Medulla oblongata (tissue), 1 donor: Measurements from ENCODE around the gene SYNE1.
A peak's percentile ranks its signal among the peaks of the same experiment; 100 is the strongest.

Experiments used
- DNase-seq: peaks from one replicate; pipeline ENCODE4 v3.0.0-alpha.2; 2015; ENCODE audit errors: extremely low spot score

Gene SYNE1

DNA sequence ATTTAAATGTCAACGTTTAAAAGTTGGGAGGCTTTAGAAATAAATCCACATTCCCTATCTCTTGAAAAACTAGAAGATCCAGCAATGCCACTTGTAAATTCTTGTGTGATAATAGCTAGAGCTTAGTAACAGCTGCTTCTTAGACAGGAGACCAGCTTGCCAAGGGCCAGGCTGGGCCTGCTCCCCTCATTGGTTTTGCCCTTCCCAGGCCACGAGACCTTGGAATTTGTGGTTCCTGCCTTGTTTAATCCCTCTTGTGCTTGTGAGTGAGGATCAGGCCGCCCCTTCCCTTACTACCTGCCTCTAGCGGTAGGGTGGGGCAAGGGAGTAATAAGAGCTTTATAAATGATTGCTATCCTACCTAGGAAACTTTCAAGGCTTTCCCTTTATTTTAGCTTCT is 363.5 kb downstream of the SYNE1 start:
- DNase-seq: no peak

DNA sequence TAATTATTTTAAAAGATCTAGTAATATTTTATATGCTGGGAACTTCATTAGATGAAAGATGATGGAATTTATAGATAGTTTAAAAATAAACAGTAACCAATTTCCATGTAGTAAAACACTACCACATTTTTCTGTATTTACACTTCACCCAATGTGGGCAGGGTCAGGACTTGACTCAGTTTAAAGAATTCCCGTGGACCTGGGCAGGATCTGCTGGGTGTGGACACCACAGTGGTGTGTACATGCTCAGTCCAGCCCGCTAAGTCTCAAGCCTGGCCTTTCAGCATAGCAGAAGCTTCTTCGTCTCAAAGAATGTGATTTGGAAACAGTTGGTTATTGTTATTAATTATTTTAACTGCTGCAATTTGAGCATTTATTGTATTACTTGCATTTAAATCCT is 364.2 kb downstream of the SYNE1 start:
- DNase-seq: no peak

DNA sequence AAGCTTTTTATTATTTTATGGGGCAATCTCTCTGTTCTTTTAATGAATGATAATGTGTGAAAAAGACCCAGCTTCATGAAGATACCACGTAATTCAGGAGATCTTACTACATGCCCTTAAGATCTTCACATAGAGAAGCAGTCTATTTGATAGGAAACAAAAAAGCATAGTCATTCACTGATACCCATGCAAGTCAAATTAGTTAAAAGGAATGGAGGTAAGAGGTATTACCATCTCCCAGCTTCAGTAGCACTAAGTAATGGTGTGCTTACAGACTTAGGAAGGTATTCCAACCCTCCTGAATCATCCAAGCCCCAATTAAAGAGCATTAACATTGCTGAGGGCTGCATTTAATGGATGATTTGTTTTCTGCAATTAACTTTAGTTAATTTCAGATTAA is 364.7 kb downstream of the SYNE1 start:
- no peak for DNase-seq

DNA sequence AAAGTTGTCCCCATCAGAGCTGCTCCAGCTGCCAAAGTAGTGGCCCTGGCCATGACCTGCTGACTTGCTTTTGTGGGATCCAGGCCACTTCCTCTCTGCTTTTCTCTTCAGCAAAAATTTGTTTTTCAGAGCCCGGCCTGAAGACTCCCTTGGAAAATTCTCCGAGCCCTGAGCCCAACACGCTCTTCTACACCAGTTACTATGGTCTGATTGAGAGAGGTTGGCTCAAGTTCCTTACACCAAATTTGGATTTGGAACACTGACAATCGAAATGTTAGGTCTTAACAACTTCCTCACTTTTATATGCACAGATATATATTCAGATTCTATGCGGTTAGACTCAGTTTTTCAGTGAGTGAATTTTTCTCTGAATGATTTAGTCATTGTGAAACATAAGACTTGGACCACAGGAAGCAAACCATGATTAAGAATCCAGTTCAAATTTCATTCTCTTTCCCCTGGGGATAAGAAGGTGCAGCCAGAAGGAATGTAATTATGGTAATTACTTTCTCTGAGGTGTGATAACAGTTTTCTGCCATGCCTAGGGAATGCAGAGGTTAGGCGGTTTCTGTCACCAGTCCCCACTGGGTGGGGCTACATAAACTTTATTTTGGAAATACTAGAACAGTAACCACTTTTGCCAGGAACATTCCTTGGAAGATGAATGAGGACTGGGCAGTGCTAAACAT is 365.2 kb downstream of the SYNE1 start:
- DNase-seq: no peak

DNA sequence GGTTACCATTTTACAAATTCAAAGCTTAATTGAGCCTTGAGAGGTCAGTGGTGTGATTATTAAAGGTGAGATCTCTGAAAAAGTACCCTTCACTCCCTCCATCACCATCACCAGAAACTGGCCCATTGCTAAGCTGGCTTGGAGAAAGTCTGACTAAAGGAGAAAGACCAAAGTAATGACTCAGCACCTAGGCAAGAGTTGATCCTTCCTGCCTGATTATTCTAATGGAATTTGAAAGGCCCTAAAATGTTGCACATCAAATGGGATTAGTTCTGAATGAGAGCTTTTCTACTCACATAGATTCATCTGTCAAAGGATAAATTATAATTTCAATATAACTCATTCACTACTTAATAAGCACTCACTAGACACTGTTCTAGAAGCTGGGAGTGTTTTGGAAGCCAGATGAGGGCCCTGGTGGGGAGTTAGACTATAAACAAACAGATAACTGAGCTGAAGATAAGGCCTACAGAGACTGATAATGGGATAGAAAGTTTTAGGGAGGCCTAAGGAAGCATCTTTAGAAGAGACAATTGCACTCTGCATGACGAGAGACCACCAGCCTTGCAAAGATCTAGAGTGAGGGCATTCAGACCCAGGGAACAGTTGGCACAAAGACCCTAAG is 366.7 kb downstream of the SYNE1 start:
- no peak for DNase-seq

DNA sequence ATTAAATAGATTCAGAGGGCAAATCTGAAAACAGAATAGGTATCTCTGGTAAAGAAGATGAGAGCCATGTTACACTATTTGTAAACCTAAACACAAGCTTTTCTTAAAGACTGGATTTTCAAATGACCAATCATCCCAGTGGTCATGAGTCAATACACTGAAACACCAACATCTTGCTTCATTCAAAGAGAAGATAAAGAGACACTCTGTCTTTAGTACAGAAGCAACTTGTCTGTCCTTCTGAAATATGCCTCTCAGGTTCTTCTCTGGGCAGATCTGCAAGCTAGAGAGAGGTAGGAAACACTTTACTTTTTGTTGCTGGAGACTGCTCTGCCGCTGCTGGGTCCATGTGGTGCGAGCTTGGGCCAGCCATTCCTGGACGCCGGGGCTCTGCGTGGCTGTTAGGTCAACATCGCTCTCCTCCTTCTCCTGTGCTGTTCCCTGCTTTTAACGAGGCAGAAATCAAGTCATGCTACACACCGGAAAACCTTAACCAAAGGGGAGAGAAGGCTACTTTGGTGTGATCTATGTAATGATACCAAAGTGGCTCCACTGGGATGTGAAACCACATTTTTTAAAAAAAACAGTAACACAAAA is 368.2 kb downstream of the SYNE1 start:
- peak; percentile 23 for DNase-seq

DNA sequence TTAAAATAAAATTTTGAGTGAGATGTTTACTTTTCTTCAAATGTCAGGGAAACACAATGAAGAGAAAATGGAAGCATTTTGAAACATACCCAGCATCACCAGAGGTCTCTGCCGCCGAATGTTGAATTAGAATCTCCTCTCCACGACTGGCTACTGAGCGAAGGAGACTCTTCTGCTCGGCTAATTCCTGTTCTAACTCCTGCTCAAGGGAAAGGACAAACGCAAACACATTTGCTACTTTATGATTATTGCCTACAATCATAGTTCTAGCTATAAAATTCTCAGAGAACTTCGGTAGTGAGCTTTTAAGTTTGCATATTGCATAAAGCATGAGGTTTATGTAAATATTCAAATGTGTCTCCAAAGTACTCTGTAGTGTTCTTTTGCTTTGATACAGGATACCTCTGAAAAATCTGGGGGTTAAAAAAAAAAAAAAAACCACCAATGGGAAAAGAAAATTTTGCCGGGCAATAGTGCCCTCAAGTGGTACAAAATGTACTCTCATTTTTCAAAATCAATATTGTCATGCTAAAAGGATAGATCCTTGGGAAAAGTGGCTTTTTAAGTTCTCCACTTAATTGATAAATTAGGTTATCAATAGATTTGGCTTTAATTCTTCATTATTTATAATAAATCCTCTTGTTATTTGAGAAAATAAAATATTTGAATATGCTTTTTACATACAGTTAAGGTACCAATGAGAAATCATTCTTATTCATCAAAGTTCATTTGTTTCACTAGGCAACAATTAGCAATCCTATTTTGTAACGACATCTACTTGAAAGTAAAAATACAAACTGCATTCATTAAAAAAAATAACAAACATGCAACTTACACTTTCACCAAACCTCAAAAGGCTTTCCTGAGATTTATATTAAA is 369.0 kb downstream of the SYNE1 start:
- no peak for DNase-seq

DNA sequence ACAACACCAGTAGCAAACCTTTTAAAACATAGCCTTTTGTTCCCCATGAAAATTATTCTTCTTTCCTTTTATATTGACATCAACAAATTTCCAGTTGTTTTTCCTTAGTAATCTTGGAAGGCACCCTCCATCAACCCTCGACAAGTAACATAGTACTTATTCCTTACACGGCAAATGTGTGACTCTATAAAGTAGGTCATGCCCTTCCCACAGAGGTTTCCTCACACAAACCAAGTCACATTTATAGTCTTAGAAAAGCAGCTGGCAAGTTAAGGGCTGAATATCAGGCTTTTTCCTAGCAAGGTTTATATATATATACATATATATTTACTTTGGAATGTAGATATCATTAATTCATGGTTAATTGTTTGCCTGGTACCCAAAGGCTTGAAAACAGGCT is 371.5 kb downstream of the SYNE1 start:
- no peak for DNase-seq

DNA sequence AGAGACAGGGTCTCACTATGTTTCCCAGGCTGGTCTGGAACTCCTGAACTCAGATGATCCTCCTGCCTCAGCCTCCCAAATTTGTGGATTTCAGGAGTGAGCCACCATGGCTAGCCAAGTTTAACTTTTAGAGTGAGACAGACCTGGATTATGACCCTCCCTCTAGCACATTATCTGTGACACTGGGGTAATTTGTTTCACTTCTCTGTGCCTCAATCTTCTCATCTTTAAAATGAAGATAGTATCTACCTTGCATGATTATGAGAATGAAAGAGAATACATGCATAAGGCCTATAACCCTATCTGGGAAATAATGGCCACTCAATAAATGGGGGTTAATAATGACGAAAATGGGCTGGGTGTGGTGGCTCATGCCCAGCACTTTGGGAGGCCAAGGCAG is 373.6 kb downstream of the SYNE1 start:
- DNase-seq: no peak

DNA sequence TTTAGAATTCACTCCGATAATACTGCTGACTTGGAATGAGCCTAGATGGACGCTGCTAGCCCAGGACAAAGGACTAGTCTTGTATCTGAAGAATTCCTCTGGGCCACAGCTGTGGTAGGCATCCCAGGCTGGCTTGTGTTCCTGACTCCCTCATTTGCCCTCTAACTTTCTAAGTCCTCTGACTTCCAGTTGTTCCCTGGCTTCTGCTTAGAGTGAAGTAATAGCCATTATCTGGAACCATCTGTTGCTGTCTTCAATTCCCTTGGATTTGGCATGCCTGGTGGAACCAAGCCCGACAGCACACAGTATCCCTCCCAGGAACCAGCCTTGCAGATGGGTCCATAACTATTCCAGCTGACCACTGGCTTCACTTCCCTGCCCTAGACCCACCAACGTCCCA is 376.0 kb downstream of the SYNE1 start:
- DNase-seq: peak; percentile 48

DNA sequence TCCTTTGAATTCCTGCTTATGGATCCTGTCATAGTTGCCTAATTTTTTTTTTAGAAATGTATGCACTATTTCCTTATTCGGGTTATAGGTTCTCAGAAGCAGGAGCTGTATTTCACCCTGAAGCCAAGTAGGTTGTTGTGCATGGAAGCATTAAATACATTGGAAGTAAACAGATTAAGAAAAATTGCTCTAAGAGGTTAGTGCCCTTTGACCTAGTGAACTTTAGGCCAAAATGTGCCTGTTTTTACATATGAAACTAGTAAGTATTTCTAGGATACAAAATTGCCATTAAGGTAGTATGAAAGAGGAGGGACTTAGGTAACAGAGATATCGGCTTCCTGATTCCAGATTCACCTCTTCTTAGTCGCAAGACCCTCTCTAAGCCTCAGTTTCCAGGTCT is 377.9 kb downstream of the SYNE1 start:
- DNase-seq: no peak

DNA sequence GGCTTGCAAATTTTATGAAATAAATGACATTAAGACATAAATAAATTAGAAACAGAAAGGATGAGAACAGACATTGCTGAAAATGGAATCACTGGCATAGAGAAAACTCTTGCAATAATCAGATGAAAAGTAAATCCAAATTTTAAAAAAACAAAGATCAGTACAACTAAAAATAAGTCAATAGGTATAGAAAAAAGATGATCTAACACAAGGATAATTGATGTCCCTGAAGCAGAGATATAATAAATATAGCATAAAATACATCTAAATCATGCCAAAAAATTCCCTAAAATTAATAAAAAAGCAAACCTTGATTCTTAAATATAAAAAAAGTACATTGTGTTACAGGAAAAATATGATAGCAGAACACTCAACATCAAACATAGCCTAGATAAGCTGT is 379.6 kb downstream of the SYNE1 start:
- DNase-seq: no peak

DNA sequence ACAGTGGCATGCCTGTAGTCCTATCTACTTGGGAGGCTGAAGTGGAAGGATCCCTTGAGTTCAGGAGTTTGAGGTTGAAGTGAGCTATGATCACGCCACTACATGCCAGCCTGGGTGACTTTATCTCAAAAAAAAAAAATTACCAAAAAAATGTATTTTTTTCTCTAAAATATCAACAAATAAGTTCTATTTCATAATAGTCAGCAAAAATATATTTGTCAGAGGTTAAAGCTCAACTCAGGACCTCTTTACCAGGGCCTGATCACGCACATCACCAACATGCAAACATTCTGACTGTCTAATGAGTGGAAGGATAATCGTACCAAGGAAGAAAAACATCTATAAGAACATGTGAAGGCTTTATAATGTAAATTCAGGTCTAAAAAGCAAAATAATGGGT is 387.0 kb downstream of the SYNE1 start:
- no peak for DNase-seq

DNA sequence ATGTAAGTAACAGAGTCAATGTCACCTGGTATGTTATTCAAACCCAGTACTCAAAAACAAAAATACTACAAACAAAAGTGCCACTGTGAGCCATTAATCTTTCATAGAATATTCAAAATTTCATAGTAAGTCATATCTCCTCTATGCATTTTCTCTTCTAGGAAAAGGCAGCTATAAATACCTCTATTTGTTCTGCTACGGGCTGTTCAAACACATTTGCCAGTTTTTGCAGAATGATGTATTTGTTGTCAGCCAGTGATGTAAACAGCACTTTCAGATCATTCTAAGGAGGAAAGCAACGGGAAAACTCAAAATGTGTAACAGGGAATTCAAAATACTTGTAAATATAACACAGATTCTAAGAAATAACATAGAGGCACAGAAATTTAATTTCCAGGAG is 388.2 kb downstream of the SYNE1 start:
- DNase-seq: no peak

DNA sequence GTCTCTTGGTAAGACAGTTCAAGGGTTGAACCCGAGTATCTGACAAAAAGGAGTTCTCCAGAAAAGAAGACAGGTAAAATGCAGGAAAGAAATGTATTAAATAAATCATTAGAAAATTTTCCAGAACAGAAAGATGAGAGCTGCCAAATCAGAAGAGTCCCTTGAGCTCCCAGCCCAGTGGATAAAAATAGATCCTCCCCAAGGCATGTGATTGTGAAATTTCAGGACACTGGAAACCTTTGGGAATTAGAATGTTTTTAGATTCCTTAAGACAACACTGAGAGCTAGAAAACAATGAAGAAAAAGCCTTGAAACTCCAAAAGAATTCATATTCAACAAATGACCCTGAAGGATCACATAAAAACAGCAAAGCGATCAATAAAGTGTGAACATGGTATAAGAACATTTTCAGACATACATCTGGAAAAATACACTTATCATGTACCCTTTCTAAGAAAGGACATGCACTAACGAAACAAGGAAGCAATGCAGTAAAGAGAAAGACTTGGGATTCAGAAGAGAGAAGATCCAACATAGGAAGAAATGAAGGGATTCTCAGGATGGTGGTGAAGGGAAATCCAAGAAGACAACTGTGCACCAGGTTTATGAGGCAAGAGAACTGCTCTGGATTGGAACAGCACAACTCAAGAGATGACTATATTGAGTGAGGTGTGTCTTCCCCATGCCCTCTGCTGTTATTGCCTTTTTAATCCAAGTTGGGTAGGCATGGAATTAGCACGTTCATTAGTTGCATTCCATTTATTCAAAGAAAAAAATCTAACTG is 390.4 kb downstream of the SYNE1 start:
- DNase-seq: no peak

DNA sequence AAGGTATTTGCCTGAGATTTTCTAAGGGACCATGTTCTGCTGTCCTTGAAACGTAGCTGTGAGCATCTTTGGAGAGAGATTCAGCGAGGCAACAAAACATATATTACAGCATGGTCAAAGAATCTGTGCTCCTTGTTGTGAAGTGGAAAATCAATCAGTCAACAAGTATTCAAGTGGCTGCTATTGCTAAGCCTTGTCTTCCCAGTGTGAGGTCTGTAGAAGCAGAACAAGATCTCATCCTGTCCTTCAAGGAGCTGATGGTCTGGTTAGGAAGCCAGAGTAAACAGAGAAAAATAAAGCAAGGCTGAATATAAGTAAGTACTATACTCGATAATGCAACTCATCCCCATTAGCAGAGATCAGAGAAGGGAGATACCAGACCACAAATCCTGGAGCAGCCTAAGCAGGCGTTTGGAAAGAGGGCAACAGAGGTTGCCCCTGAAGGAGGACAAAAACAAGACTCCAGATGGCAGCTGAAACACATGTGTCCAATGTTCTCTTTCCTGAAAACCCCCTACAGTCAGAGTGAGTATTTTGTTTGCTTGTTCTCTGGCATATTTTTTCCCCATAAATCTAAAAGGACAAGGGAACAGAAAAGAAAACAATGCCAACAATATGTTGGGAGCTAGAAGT is 392.0 kb downstream of the SYNE1 start:
- no peak for DNase-seq

DNA sequence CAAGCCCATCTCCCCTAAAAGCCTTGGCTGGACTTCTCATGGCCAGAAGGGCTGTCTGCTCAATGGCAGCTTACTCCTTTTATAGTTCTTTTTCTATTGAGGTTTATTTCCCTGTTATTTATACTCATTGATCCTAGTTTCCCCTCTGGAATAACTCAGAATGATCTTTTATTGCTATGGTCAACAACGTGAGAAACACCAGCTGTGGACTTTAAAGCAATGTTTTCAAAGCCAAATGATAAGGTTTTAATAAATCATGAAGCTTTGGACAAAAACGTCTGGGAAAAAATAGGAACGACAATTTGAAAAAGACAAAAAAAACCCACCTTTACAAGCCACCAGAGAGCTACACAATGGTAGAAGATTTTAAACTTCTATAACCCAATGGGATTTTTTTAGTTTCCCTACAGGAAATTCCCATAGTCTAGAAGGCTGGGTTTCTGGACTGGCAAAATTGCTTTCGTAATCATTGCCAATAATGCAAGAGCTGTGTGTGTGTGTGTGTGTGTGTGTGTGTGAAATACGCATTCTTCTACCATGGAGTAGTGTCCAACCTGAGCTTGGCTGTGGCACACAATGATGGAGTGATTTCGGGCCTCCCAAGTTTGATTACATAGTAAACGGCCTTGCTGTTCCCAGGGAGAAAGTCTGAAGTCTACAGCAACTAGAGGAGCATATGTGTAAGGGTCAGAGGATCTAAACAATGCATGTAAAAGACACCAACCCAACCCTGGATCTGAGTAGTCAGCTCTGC is 396.0 kb downstream of the SYNE1 start:
- no peak for DNase-seq

DNA sequence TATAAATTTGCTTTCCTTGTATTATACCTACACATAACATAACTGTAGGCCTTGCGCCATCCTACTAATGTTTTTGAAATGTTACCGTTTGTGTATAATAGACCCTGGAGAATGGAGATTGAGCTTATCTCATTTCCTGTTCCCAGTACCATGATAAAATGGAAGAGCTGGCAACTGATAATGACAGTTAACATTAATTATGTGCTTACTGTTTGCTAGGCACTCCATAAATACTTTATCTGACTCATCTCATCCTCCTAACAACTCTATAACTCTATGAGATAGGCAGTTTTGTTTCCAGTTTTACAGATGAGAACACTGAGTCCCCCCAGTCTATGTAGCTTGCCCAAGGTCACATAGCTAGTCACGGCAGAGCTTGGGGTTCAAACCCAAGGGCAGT is 396.7 kb downstream of the SYNE1 start:
- DNase-seq: no peak

DNA sequence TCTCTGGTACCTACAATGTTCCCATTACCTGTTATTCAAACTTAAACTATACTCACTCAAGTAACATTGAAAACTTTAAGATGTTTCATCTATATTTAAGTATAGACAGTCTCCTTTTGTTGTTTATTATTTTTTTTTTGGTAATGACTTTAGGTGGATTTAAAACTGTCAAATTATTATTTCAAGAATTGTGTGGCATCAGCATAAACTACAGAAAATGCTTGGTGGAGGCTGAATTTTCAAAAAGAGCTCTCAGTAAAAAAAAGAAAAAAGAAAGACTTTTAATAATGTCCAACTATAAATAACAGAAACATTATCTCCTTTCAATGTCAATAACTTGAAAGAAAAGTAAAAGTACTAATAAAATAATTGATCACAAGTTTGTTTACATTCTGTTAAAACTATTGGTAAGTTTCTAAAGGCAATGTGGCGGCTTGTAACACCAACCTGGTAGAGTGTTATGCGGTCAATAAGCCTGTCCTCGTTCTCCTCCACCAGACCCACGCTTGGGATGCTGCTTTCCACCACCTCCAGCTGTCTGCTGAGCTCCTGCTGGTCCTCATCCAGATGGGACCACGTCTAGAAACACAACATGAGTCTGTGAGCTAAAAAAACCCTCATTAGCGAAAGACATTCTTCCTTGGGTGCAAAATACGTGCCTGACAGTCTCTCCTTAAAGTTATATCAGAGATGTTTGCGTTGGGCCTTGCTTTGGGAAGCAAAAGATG is 400.6 kb downstream of the SYNE1 start:
- DNase-seq: no peak
